GM12864 (cell line): ENCODE results near the gene MEIS3.

Source experiments
- DNase-seq: peaks from one replicate; pipeline ENCODE4 v3.0.0-alpha.2; 2011; ENCODE audit warnings: low read depth
- H3K4me3 ChIP-seq: 2 replicates; pipeline ENCODE4 v1.5.1; 2011; ENCODE audit warnings: mild to moderate bottlenecking, low read depth, low read length, control low read depth
- CTCF ChIP-seq: IDR thresholded peaks from 2 replicates; pipeline ENCODE4 v1.5.1; 2011; ENCODE audit warnings: low read depth, mild to moderate bottlenecking, moderate library complexity, low read length, control low read depth, inconsistent platforms; ENCODE audit errors: missing control alignments

The MEIS3 gene

DNA sequence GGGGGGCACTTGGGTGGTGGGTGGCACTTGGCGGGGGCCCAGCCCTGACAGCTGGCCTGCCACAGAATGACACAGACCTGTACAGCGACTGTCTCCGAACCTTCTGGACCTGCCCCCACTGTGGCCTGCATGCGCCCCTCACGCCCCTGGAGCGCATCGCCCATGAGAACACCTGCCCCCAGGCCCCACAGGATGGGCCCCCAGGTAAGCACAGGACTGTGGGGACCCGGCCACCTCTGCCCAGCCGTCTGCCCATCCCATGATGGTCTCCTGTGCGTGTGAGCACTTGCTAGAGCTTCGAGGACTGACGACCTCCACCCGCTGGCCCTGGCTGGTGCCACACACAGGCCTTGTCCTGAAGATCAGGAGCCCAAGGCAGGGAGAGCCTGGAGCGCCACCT lies 38.2 kb downstream of the MEIS3 start:
- no peak overlapping the region for H3K4me3 ChIP-seq

DNA sequence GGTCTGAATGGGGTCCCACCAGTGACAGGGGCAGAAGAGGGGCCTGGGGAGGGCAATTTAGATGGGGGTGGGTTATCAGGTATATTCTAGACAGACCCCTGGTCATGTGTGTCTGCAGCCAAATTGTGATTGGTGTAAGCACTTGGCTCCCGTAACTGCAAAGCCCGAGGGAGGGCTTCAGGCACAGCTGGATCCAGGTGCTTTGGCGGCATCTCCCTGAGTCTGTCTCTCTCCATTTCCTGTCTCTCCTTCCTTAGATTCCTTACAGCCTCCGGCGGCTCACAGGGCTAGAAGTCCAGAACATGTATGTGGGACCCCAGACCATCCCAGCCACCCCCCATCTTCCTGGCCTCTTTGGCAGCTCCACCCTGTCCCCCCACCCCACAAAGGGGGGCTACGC lies 38.8 kb downstream of the MEIS3 start:
- TF ChIP-seq CTCF, result no peak
- no peak for DNase-seq
- H3K4me3 ChIP-seq, result no peak overlapping the region

More for the DNA sequence above, 38.2 kb downstream of the MEIS3 start:
- TF ChIP-seq CTCF, result no peak
- DNase-seq, result no peak

DNA sequence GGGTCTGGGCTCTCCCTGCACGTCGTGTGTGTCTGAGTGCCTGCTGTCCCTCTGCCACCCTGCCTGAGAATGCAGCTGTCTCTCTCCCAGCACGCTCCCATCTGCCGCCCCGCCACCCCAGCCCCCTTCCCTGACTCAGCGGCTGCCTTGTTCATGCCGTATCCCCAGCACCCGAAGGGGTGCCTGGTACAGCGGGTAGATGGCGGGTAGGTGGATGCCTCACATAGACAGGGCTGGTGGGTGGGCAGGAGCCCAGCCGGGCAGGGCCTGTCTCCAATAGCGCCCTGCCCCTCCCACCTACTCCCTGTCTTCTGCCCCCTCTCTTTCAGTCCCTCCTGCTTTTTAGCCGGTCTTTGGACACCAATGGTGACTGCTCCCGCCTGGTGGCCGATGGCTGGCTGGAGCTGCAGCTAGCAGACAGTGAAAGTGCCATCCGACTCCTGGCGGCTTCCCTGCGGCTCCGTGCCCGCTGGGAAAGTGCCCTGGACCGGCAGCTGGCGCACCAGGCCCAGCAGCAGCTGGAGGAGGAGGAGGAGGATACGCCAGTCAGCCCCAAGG lies 39.9 kb downstream of the MEIS3 start:
- no peak overlapping the region for H3K4me3 ChIP-seq
- no peak for DNase-seq
- TF ChIP-seq CTCF, result no peak

DNA sequence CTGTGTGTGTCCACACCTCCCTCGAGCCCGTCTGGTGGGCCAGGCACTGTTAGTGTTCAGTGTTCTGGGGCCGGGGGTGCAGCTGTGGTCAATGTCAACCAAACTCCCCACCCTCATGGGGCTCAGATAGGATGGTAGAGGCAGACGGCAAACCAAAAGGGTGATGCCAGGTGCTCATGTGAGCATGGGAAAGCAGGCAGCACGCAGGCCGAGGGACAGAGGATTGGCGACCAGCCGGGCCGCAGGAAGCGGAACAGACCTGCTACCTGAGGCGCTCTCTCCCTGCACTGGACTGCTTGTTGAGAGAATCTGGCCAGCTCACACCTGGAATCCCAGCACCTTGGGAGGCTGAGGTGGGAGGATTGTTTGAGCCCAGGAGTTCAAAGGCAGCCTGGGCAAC lies 41.1 kb downstream of the MEIS3 start:
- DNase-seq, result no peak
- no peak overlapping the region for H3K4me3 ChIP-seq
- no peak for TF ChIP-seq CTCF

DNA sequence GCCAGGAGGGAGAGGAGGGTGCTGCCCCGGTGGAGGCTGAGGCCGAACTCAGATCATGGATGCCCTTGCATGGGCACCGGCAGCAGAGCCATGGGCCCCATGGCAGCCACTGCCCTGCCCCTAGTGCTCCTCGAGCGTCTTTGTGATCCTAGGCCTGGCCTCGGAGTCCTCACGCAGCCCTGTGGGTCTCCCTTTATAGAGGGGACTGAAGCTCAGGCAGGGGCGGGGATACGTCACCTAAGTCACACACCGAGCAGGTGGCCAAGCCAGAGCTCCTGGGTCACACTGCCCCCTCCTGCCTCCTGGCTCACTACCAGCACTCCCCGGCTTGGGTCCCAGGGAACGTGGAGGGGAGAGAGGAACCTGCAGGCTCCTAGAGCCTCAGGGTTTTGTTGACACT lies 41.5 kb downstream of the MEIS3 start:
- DNase-seq, result no peak
- no peak overlapping the region for H3K4me3 ChIP-seq
- TF ChIP-seq CTCF, result no peak

DNA sequence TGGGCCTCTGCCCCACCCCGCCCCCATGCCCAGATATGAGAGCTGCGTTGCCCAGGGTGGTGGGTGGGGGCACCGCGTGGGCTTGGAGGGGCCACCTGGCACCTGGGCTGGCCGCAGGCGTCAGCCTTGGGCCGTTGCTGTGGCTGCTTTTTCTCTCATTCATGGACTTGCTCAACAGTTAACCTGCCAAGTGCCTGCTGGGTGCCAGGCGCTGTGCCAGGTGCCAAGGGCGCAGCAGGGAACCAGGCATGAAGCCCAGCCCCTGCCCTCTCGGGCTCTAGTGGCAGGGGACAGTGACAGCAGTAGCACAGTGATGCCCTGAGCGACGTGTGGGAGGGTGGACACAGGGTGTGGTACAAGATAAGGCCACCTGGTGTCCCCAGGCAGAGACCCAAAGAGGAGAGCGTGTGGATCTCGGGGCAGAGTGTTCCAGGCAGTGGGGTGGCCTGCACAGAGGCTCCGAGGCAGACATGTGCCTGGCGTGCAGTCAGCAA lies 42.1 kb downstream of the MEIS3 start:
- no peak overlapping the region for H3K4me3 ChIP-seq
- no peak for DNase-seq
- TF ChIP-seq CTCF, result no peak

DNA sequence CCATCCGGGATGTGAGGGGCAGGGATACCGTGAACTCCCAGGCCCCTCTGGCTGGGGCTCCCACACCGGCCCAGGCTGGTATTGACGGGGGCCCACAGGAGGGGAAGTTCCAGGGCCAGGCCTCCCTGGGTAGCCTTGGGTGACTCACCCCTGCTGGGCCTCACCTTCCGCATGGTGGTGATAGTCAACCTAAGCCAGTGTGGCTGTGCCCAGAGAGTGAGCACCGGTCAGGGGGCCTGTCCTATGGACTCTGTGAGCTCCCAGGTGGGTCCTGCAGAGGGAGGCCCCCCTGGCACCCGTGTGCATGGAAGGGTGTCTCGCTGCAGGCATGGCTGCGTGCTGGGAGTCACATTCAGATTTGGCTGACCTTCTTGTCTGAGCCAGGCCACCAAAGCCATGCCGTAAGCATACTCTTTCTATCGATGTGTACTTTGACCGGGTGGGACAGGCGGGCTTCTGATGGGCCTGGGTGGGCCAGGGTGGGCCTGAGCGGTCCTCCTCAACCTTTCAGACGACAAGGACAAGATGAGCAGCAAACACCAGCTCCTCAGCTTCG lies 42.7 kb downstream of the MEIS3 start:
- H3K4me3 ChIP-seq, result no peak overlapping the region
- TF ChIP-seq CTCF, result no peak
- DNase-seq, result no peak
